ENCODE measurements around the gene COL25A1. TPM values are rescaled to one million over a fixed set of nuclear protein-coding genes. Genes with fewer than 3 reads are reported as not detected.

Gene COL25A1
- total RNA-seq, 1 donor, result not detected

- DNase-seq (ENCODE audit: low read depth in 2 of 3, low spot score in 2 of 3), result no peak
These were observed 509.0 kb downstream of the COL25A1 start for GRCh38 chr4:108793415-108793814.

- DNase-seq (ENCODE audit: low read depth in 2 of 3, low spot score in 2 of 3), result no peak
These were observed 513.7 kb downstream of the COL25A1 start for GRCh38 chr4:108788731-108789130.

GRCh38 chr4:108787724-108788123 lies 514.7 kb downstream of the COL25A1 start:
- DNase-seq (ENCODE audit: low read depth in 2 of 3, low spot score in 2 of 3), result no peak

- DNase-seq (ENCODE audit: low read depth in 2 of 3, low spot score in 2 of 3), result no peak
These were observed 515.4 kb downstream of the COL25A1 start for GRCh38 chr4:108787106-108787505.

GRCh38 chr4:108786351-108786750 lies 516.1 kb downstream of the COL25A1 start:
- DNase-seq (ENCODE audit: low read depth in 2 of 3, low spot score in 2 of 3), result no peak

- DNase-seq (ENCODE audit: low read depth in 2 of 3, low spot score in 2 of 3), result peak in 2 of 3 donors; percentile 22 to 54
These were observed 518.6 kb downstream of the COL25A1 start for GRCh38 chr4:108783665-108784463.

GRCh38 chr4:108779958-108780357 lies 522.5 kb downstream of the COL25A1 start:
- DNase-seq (ENCODE audit: low read depth in 2 of 3, low spot score in 2 of 3), result no peak

GRCh38 chr4:108777388-108777787 lies 525.1 kb downstream of the COL25A1 start:
- no peak for DNase-seq (ENCODE audit: low read depth in 2 of 3, low spot score in 2 of 3)

GRCh38 chr4:108775921-108776320 lies 526.5 kb downstream of the COL25A1 start:
- peak in 1 of 3 donors; percentile 41 for DNase-seq (ENCODE audit: low read depth in 2 of 3, low spot score in 2 of 3)

GRCh38 chr4:108774809-108775530 lies 527.5 kb downstream of the COL25A1 start:
- no peak for DNase-seq (ENCODE audit: low read depth in 2 of 3, low spot score in 2 of 3)

- no peak for DNase-seq (ENCODE audit: low read depth in 2 of 3, low spot score in 2 of 3)
These were observed 530.1 kb downstream of the COL25A1 start for GRCh38 chr4:108772402-108772801.

GRCh38 chr4:108766058-108766457 lies 536.4 kb downstream of the COL25A1 start:
- DNase-seq (ENCODE audit: low read depth in 2 of 3, low spot score in 2 of 3), result no peak

GRCh38 chr4:108763986-108764385 lies 538.5 kb downstream of the COL25A1 start:
- DNase-seq (ENCODE audit: low read depth in 2 of 3, low spot score in 2 of 3), result no peak

- no peak for DNase-seq (ENCODE audit: low read depth in 2 of 3, low spot score in 2 of 3)
These were observed 539.2 kb downstream of the COL25A1 start for GRCh38 chr4:108763226-108763593.

- peak in 2 of 3 donors; percentile 16 to 23 for DNase-seq (ENCODE audit: low read depth in 2 of 3, low spot score in 2 of 3)
These were observed 539.8 kb downstream of the COL25A1 start, which contains the start of gene ETNPPL for GRCh38 chr4:108762559-108763225. TSS of gene ETNPPL (minus strand) at chr4:108763053. CDS start at chr4:108762898, 155 bp downstream.

Other genes starting within 250 kb of the COL25A1 start
- gene SEC24B, start 131.2 kb upstream of the COL25A1 start, total RNA-seq, result 23.4 TPM

All from hematopoietic multipotent progenitor cell (in vitro differentiated cells).